A549 (cell line): Measurements from ENCODE around the gene C1R.

Experiments
- CTCF ChIP-seq: fragments of >200 bp; sonication (Bioruptor Twin); formaldehyde crosslinking; IDR thresholded peaks from 3 replicates; pipeline ENCODE4 v1.5.1; 2016
- JUN ChIP-seq, 2 experiments: fragments of >200 bp; sonication (Bioruptor Twin); formaldehyde crosslinking; IDR thresholded peaks; 2 replicates in 1 of 2; 3 replicates in 1 of 2; pipeline ENCODE4 v1.6.1; 2016 to 2017
- NR3C1 ChIP-seq: fragments of >200 bp; sonication (Bioruptor Twin); formaldehyde crosslinking; IDR thresholded peaks from 3 replicates; pipeline ENCODE4 v1.6.1; 2017

- TF ChIP-seq NR3C1 = no peak
- no peak for TF ChIP-seq CTCF
- no peak for TF ChIP-seq JUN (IDR thresholded peaks at IDR 0.05)
These were observed 501 bp downstream of the C1R start for GRCh38 chr12:7091660-7092228.
